ENCODE data around the gene DRG1. TPM values are rescaled to one million over a fixed set of nuclear protein-coding genes. Genes with fewer than 3 reads are reported as not detected.
"Not testable (repeated sequence)": the region's sequence is repeated elsewhere in the genome, so short reads cannot be mapped to it uniquely, and the experiment has no call there.

The DRG1 gene
- total RNA-seq: 100 to 1,000 TPM; 100 to 103 TPM

- H3K27ac Mint-ChIP-seq: peak within 1 kb of the TSS; percentile 95 to 100
- ATAC-seq (peak; percentile 99 to 100), DNase-seq (ENCODE audit: low spot score in 2 of 2) (peak; percentile 97 to 98)
- H3K9me3 Mint-ChIP-seq: peaks cover 0 to 2% of the 10 kb centered on the region in 2 donors
- peaks cover 16 to 33% of the 10 kb centered on the region in 2 donors for H3K36me3 Mint-ChIP-seq
Measured at GRCh38 chr22:31399211-31400022, at the start of gene DRG1. Gene DRG1 (plus strand): TSS chr22:31399604. CDS start chr22:31399684, 80 bp downstream.

- H3K36me3 Mint-ChIP-seq: peaks cover 1 to 6% of the 10 kb centered on the region in 2 donors
- no peaks in the 10 kb centered on the region for H3K9me3 Mint-ChIP-seq
- no peak for ATAC-seq
- no peak overlapping the region for H3K27ac Mint-ChIP-seq
- DNase-seq (ENCODE audit: low spot score in 2 of 2): no peak
Measured at GRCh38 chr22:31349960-31350359, 49.4 kb upstream of the DRG1 start.

DNA sequence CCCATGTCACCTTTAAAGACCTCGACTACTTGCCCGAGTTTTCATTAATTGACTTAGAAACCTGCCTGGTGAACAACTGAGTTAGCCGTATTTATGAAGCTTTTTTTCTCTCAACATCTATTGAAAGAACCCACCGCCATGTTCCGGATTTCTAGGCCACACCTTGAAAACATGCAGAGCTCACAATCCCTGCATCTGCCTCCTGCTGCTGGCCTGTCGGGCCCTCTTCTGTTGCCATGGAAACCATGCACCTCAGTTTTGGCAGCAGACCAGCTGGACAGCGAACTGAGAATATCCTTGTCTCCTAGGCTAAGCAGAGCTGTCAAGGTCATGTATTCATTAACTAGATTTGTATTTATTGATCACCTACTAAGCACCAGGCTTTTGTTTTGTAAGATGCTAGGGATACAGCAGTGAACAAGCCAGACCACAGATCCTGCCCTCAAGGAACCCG lies 49.0 kb upstream of the DRG1 start:
- Mint-ChIP-seq H3K9me3 (no peaks in the 10 kb centered on the region), H3K27ac (no peak overlapping the region), H3K36me3 (peaks cover 0 to under 1% of the 10 kb centered on the region in 2 donors)
- DNase-seq (ENCODE audit: low spot score in 2 of 2) (no peak), ATAC-seq (no peak)

- DNase-seq (ENCODE audit: low spot score in 2 of 2) (no peak), ATAC-seq (no peak)
- Mint-ChIP-seq H3K36me3 (no peaks in the 10 kb centered on the region), H3K27ac (no peak overlapping the region), H3K9me3 (no peaks in the 10 kb centered on the region)
Measured at GRCh38 chr22:31354515-31354914, 44.9 kb upstream of the DRG1 start.

- Mint-ChIP-seq H3K9me3 (no peaks in the 10 kb centered on the region), H3K36me3 (no peaks in the 10 kb centered on the region), H3K27ac (no peak overlapping the region)
- DNase-seq (ENCODE audit: low spot score in 2 of 2) (no peak), ATAC-seq (no peak)
Measured at GRCh38 chr22:31360029-31360428, 39.4 kb upstream of the DRG1 start.

DNA sequence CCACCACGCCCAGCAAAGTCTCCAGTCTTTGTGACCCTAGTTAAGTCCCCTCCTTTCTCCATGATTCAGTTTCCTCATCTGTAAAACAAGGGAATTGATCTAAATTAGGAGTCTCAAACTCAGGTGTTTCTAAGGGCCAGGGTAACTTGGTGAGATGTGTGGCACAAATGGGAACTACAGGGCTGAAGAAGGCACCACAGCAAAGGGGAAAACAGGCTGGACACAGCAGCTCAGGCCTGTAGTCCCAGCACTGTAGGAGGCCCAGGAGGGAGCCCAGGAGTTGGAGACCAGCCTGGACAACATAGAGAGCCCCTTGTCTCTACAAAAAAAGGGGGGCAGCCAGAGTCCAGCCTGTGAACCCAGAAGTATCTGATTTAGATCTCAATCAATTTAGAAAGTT lies 37.7 kb upstream of the DRG1 start:
- no peak for DNase-seq (ENCODE audit: low spot score in 2 of 2)
- Mint-ChIP-seq H3K9me3 (no peaks in the 10 kb centered on the region), H3K27ac (no peak overlapping the region), H3K36me3 (no peaks in the 10 kb centered on the region)
- no peak for ATAC-seq

DNA sequence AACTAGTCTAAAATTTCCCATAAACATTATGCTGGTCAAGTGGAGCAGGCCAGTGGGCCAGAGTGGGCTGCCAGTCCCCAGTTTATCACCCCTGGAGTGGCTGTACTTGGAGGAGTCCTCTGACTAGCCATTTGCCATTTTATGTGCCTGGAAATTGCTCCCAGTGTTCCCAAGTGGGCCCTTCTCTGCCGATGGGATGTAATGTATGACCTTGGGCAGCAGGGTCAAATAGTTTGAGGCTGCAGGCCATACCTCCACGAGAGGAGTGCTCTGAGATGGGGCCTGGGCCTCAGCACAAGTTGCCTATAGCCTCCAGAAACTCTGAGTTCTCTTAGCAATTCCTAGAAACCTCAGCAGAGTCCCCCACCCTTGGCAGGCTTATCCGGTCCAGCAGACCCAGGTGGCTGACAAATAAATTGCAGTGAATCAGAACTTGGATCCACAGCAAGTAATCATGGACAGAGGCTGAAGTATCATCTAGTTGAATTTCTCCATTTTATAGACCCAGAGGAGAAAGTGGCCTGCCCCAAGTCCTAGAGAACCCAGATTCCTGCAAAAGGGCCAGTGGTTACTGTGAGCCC lies 35.4 kb upstream of the DRG1 start:
- Mint-ChIP-seq H3K9me3 (no peaks in the 10 kb centered on the region), H3K27ac (no peak overlapping the region), H3K36me3 (no peaks in the 10 kb centered on the region)
- no peak for ATAC-seq
- DNase-seq (ENCODE audit: low spot score in 2 of 2): no peak

DNA sequence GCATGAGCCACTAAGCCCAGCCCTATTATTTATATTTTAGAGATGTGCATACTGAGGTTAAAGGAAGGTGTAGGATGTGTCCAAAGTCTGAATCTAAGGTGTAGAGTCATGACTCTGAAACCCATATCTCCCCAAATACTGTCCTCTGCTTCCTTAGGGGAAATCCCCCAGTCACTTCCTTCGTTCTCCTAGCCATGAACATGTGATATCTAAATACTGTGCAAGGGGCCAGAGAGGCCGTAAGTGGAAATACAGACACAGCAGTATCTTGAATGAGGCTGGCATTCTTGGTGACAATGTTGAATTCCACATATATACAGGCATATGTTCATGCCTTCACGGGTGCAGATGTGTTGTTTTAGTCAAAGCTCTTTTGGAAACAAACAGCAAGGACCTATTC lies 32.0 kb upstream of the DRG1 start:
- Mint-ChIP-seq H3K9me3 (no peaks in the 10 kb centered on the region), H3K36me3 (no peaks in the 10 kb centered on the region), H3K27ac (no peak overlapping the region)
- no peak for ATAC-seq
- DNase-seq (ENCODE audit: low spot score in 2 of 2): no peak

DNA sequence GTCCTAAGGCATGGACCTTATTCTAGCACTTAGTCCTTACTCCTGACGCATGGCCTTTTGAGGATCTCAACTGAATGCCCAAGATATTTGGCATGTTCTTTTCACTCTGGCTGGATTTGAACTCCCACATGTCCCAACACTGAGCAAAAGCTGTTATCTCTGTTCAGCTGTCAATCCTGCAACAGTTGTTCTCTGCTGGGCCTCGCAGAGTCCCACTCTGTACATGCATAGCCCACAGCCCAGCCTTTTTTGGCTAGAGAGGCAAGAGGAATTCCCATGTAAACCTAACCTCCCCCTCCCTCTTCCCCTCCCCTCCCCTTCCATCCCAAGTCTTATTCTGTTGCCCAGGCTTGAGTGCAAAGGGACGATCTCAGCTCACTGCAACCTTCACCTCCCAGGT lies 21.8 kb upstream of the DRG1 start:
- Mint-ChIP-seq H3K9me3 (no peaks in the 10 kb centered on the region), H3K27ac (peak overlapping the region in 1 of 2 donors; percentile 54), H3K36me3 (no peaks in the 10 kb centered on the region)
- DNase-seq (ENCODE audit: low spot score in 2 of 2) (no peak), ATAC-seq (no peak)

DNA sequence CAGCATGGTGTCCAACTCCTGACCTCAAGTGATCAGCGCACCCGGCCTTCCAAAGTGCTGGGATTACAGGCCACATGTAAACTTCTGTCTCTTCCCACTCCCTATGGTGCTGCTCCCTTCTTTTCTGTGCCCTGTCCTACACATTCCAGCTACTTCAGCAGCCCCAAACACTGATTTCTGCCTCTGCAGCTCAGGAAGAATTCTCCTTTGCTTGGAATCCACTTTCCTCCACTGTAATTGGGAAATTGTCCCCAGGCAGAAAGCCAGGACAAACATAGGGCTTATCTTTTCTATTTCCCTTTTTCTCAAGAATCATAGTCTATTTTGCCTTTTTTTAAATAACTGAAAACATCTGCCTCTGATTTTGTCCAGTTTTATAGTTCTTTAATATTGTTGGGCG lies 21.3 kb upstream of the DRG1 start:
- Mint-ChIP-seq H3K27ac (peak overlapping the region in 1 of 2 donors; percentile 54), H3K9me3 (no peaks in the 10 kb centered on the region), H3K36me3 (no peaks in the 10 kb centered on the region)
- ATAC-seq: no peak
- DNase-seq (ENCODE audit: low spot score in 2 of 2): no peak

GRCh38 chr22:31378651-31379050 lies 20.8 kb upstream of the DRG1 start:
- DNase-seq (ENCODE audit: low spot score in 2 of 2): not testable (repeated sequence)
- peak; percentile 33 to 71 for ATAC-seq

GRCh38 chr22:31393893-31394292 lies 5.5 kb upstream of the DRG1 start:
- DNase-seq (ENCODE audit: low spot score in 2 of 2) (no peak), ATAC-seq (no peak)
- Mint-ChIP-seq H3K36me3 (peaks cover 0 to 6% of the 10 kb centered on the region in 2 donors), H3K9me3 (peaks cover 0 to 5% of the 10 kb centered on the region in 2 donors), H3K27ac (no peak overlapping the region)

More at GRCh38 chr22:31378651-31379050, 20.8 kb upstream of the DRG1 start:
- H3K9me3 Mint-ChIP-seq, H3K36me3 Mint-ChIP-seq: not testable (repeated sequence)
- peak overlapping the region in 1 of 2 donors; percentile 54 for H3K27ac Mint-ChIP-seq

DNA sequence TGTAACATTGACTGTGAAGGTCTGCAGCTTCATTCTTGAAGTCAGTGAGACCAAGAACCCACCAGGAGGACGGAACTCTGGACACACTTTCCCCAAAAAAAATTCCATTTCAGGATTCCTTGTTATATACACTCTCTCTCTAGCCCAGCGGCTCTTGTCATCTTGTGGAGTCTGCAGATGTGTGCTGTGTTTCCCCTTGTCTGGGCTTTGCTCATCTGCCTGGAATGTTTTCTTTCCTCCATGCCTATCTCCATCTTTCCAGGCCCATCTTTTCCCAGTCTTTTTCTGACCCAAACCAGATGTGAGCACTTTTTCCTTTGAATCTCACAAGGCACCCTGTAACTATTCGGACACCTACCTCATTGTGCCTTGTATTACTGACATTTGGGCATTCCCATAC lies 5.1 kb upstream of the DRG1 start:
- Mint-ChIP-seq H3K36me3 (peaks cover 0 to 6% of the 10 kb centered on the region in 2 donors), H3K27ac (no peak overlapping the region), H3K9me3 (peaks cover 0 to 5% of the 10 kb centered on the region in 2 donors)
- DNase-seq (ENCODE audit: low spot score in 2 of 2) (no peak), ATAC-seq (no peak)

DNA sequence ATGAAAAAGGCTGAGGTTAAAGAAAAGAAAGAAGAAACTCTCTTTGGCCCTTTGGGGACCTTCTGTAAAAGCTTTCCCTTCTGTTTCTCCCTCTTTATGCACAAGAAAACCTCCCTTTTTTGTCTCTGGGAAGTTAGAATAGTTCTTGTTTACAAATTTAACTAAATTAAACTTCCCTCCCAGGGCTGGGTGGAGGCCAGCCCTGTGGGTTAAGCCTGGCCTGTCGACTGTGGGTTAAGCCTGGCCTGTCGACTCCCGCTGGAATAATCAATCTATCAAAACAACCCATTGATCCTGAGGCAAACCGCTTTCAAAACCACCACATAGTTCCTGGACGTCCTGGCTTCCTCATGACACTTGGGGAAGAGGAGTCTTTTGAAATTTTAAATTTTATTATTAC lies 1.2 kb upstream of the DRG1 start:
- Mint-ChIP-seq H3K27ac (no peak overlapping the region), H3K9me3 (peaks cover 0 to 5% of the 10 kb centered on the region in 2 donors), H3K36me3 (peaks cover 16 to 36% of the 10 kb centered on the region in 2 donors)
- DNase-seq (ENCODE audit: low spot score in 2 of 2) (no peak), ATAC-seq (no peak)

GRCh38 chr22:31400023-31400397 lies 606 bp downstream of the DRG1 start:
- no peak for DNase-seq (ENCODE audit: low spot score in 2 of 2)

GRCh38 chr22:31402350-31402749 lies 2.9 kb downstream of the DRG1 start:
- Mint-ChIP-seq H3K36me3 (peaks cover 16 to 30% of the 10 kb centered on the region in 2 donors), H3K27ac (peak overlapping the region in 1 of 2 donors; percentile 86)
- DNase-seq (ENCODE audit: low spot score in 2 of 2); H3K9me3 Mint-ChIP-seq; ATAC-seq: not testable (repeated sequence)

More at GRCh38 chr22:31400023-31400397, 606 bp downstream of the DRG1 start:
- Mint-ChIP-seq H3K9me3 (no peaks in the 10 kb centered on the region), H3K27ac (peak overlapping the region; percentile 95 to 100), H3K36me3 (peaks cover 16 to 30% of the 10 kb centered on the region in 2 donors)
- no peak for ATAC-seq

DNA sequence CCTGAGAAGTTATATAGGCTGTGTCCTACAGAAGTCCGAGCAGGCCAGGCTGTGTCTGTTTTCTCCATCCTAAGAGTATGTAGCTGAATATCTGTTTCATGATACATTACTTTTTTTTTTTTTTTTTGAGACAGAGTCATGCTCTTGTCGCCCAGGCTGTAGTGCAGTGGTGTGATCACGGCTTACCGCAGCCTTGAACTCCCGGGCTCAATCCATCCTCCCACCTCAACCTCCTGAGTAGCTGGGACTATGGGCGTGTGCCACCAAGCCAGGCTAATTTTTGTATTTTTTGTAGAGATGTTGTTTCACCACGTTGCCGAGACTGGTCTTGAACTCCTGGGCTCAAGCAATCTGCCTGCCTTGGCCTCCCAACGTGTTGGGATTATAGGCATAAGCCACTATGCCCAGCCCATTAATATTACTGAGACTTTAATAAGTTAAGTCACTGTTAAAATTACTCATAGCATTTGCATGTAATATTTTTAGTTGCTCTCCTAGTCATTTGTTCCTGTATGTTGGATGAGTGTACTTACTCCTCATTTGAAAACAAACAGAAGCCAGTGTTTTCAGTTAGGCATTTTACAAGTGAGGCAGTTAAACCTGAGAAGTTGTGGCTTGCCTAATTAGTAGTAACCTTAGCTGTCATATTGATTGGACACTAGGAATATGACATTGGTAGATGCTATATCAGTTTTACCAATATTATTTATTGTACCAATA lies 26.1 kb downstream of the DRG1 start:
- DNase-seq (ENCODE audit: low spot score in 2 of 2) (no peak), ATAC-seq (peak in 1 of 2 donors; percentile 53)
- Mint-ChIP-seq H3K9me3 (no peaks in the 10 kb centered on the region), H3K27ac (peak overlapping the region; percentile 11 to 61), H3K36me3 (peaks cover 8 to 24% of the 10 kb centered on the region in 2 donors)
